Progenitor cell of endocrine pancreas (in vitro differentiated cells): ENCODE results near the gene POLA1. TPM values are rescaled to one million over a fixed set of nuclear protein-coding genes. Genes with fewer than 3 reads are reported as not detected.

Experiments
- DNase-seq: peaks from one replicate; pipeline ENCODE4 v3.0.0; 2021; ENCODE audit warnings: low spot score; ENCODE audit not compliant: unreplicated experiment
- H3K27ac Mint-ChIP-seq: 2 replicates; pipeline ENCODE4 v1.8.0; 2021; ENCODE audit warnings: mild to moderate bottlenecking, moderate library complexity, mixed read lengths
- H3K27me3 Mint-ChIP-seq: 2 replicates; pipeline ENCODE4 v1.8.0; 2021; ENCODE audit warnings: mixed read lengths
- H3K36me3 Mint-ChIP-seq: 2 replicates; pipeline ENCODE4 v1.8.0; 2022; ENCODE audit warnings: mixed read lengths; ENCODE audit not compliant: insufficient read depth
- H3K4me1 Mint-ChIP-seq: 2 replicates; pipeline ENCODE4 v1.8.0; 2021; ENCODE audit warnings: low read depth, mixed read lengths
- H3K4me3 Mint-ChIP-seq: 2 replicates; pipeline ENCODE4 v1.8.0; 2021; ENCODE audit warnings: low read depth, mild to moderate bottlenecking, moderate library complexity, mixed read lengths
- H3K9me3 Mint-ChIP-seq: 2 replicates; pipeline ENCODE4 v1.8.0; 2021; ENCODE audit warnings: low read depth, mixed read lengths
- CTCF ChIP-seq: fragments of 200-600 bp; sonication (generic); IDR thresholded peaks from one replicate; pipeline ENCODE4 v1.5.0; 2021; ENCODE audit warnings: antibody characterized with exemption, mild to moderate bottlenecking; ENCODE audit not compliant: unreplicated experiment
- total RNA-seq: library from RNA; stranded (reverse); gene quantifications from 2 replicates; pipeline ENCODE4 v1.2.1, GENCODE V29; 2021

Gene POLA1
- total RNA-seq, 1 donor from 2014 or later: 44.8 TPM

- no peak overlapping the region for H3K4me3 Mint-ChIP-seq
Observed at GRCh38 chrX:25005382-25006185, 311.9 kb downstream of the POLA1 start.

GRCh38 chrX:25006586-25007058 lies 312.9 kb downstream of the POLA1 start:
- H3K9me3 Mint-ChIP-seq: no peaks in the 10 kb centered on the region
- no peaks in the 10 kb centered on the region for H3K36me3 Mint-ChIP-seq
- H3K4me3 Mint-ChIP-seq: peak overlapping the region; percentile 10
- no peak for DNase-seq
- peaks cover 10% of the 10 kb centered on the region for H3K4me1 Mint-ChIP-seq
- no peak for TF ChIP-seq CTCF
- H3K27me3 Mint-ChIP-seq: peaks cover 81% of the 10 kb centered on the region
- peak overlapping the region; percentile 34 for H3K27ac Mint-ChIP-seq

More at GRCh38 chrX:25005382-25006185, 311.9 kb downstream of the POLA1 start:
- Mint-ChIP-seq H3K36me3 (no peaks in the 10 kb centered on the region), H3K4me1 (peaks cover 10% of the 10 kb centered on the region), H3K9me3 (no peaks in the 10 kb centered on the region), H3K27me3 (peaks cover 81% of the 10 kb centered on the region), H3K27ac (no peak overlapping the region)
- no peak for DNase-seq
- no peak for TF ChIP-seq CTCF

- no peak overlapping the region for H3K27ac Mint-ChIP-seq
- H3K36me3 Mint-ChIP-seq: no peaks in the 10 kb centered on the region
- peaks cover 10% of the 10 kb centered on the region for H3K4me1 Mint-ChIP-seq
- H3K9me3 Mint-ChIP-seq: no peaks in the 10 kb centered on the region
- no peak overlapping the region for H3K4me3 Mint-ChIP-seq
- TF ChIP-seq CTCF: no peak
- DNase-seq: no peak
- H3K27me3 Mint-ChIP-seq: peaks cover 84% of the 10 kb centered on the region
Observed at GRCh38 chrX:25007059-25008053, 313.6 kb downstream of the POLA1 start.

- Mint-ChIP-seq H3K27me3 (peaks cover 82% of the 10 kb centered on the region), H3K27ac (no peak overlapping the region), H3K9me3 (no peaks in the 10 kb centered on the region), H3K36me3 (no peaks in the 10 kb centered on the region), H3K4me1 (peaks cover 4% of the 10 kb centered on the region), H3K4me3 (no peak overlapping the region)
- no peak for DNase-seq
- TF ChIP-seq CTCF: no peak
Observed at GRCh38 chrX:25009407-25009806, 315.7 kb downstream of the POLA1 start.
